H1 (cell line): ENCODE measurements around the gene ADAMTS8. TPM values are rescaled to one million over a fixed set of nuclear protein-coding genes. Genes with fewer than 3 reads are reported as not detected.

Experiments
- ASH2L ChIP-seq: fragments of 200-600, 300-600 bp; sonication (generic); IDR thresholded peaks from one replicate; pipeline ENCODE4 v1.7.1; 2017; ENCODE audit warnings: low read length
- BCL11A ChIP-seq, 2 experiments: IDR thresholded peaks; one replicate each; pipeline ENCODE4 v1.6.1; 2011; ENCODE audit warnings: low read depth in 2 of 2, low read length in 2 of 2, mild to moderate bottlenecking in 2 of 2
- EGR1 ChIP-seq: IDR thresholded peaks from 2 replicates; pipeline ENCODE4 v1.6.1; 2011; ENCODE audit warnings: low read depth, low read length, borderline replicate concordance
- JUN ChIP-seq: IDR thresholded peaks from 2 replicates; pipeline ENCODE4 v1.6.1; 2011; ENCODE audit warnings: low read depth, mild to moderate bottlenecking, improper control_type of control experiment, low read length
- KDM1A ChIP-seq: fragments of 200-600, 300-600 bp; sonication (generic); IDR thresholded peaks from 2 replicates; pipeline ENCODE4 v1.7.1; 2016; ENCODE audit warnings: mild to moderate bottlenecking, low read length, borderline replicate concordance
- PHF8 ChIP-seq: fragments of 200-600 bp; sonication (generic); conservative IDR thresholded peaks from 2 replicates; pipeline ENCODE4 v1.7.1; 2012; ENCODE audit warnings: low read depth, mild to moderate bottlenecking, inconsistent platforms, low read length, moderate library complexity
- RNF2 ChIP-seq: fragments of 200-900, 300-1000 bp; sonication (generic); IDR thresholded peaks from 2 replicates; pipeline ENCODE4 v1.7.1; 2016; ENCODE audit warnings: borderline replicate concordance, low read depth, mild to moderate bottlenecking, antibody characterized with exemption, low read length; ENCODE audit not compliant: poor library complexity, severe bottlenecking; ENCODE audit errors: missing control alignments
- SRF ChIP-seq: IDR thresholded peaks from 2 replicates; pipeline ENCODE4 v1.6.1; 2011; ENCODE audit warnings: mild to moderate bottlenecking, low read depth, low read length, moderate library complexity
- TCF12 ChIP-seq: IDR thresholded peaks from 2 replicates; pipeline ENCODE4 v1.6.1; 2011; ENCODE audit warnings: low read depth, mild to moderate bottlenecking, low read length
- polyA plus RNA-seq, 7 experiments: library from polyadenylated mRNA; depleted of rRNA in 3 of 7; stranded (reverse) in 5 of 7; unstranded in 2 of 7; fragments of >200 nt in 5 of 7; fragments of 200-250 nt in 2 of 7; gene quantifications; 1 replicate in 5 of 7; 2 replicates in 1 of 7; 4 replicates in 1 of 7; pipeline versions ENCODE4 v1.2.1 to v1.2.3, GENCODE V29; 2011 to 2013; ENCODE audit warnings: missing spikeins in 2 of 7, mixed read lengths in 2 of 7
- total RNA-seq: library from RNA; stranded (reverse); fragmentation: NEBNext Ultra II Directional; extraction: Animal tissue kit (Norgen Biotek cat#: 25700); gene quantifications from 2 replicates; pipeline ENCODE4 v1.2.1, GENCODE V29; 2021
- TF ChIP-seq, protein P1 (sequence below): IDR thresholded peaks from 2 replicates; pipeline ENCODE4 v1.6.1; 2011; ENCODE audit warnings: low read length, improper control_type of control experiment
- TF ChIP-seq, protein P2 (sequence below), 3 experiments: IDR thresholded peaks; 1 replicate in 2 of 3; 2 replicates in 1 of 3; pipeline versions ENCODE4 v1.5.1 to v1.6.1; 2011; ENCODE audit warnings: low read length in 3 of 3, mild to moderate bottlenecking in 3 of 3, inconsistent platforms in 2 of 3, low read depth in 1 of 3, moderate library complexity in 1 of 3; ENCODE audit not compliant: insufficient read depth in 1 of 3; ENCODE audit errors: control extremely low read depth in 1 of 3

Gene ADAMTS8
- total and polyA plus RNA-seq, 2 of the 8 experiments (the other 6 are each of a cell fraction or from before 2014, with no cell fraction given) = 9.3 to 16.6 TPM

DNA sequence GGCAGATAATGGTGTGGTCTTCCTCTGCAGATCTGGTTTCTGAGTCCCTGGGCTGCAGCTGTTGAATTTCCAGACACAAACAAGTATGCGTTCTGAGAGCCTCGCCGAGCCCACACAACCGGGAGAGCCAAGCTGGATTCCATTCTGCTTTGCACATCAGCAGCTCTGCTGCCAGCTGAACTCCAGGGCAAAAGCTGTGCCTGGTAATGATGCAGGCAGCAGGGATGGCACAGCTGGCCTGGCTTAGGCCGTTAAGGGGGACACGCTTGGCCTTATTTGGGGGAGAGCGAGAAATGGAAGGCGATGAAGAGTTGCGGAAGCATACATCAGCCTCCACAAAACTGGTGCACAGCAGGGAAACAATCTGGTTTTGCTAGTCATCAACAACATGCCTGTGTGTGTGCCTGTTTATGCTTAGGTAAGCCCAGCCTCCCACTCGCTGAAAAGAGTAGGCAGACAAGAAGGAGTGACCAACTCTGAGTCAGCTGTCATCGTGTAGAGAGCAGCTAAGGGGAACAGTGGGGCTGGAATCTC lies 25.1 kb downstream of the ADAMTS8 start (continued):
- TF ChIP-seq, protein P1, sequence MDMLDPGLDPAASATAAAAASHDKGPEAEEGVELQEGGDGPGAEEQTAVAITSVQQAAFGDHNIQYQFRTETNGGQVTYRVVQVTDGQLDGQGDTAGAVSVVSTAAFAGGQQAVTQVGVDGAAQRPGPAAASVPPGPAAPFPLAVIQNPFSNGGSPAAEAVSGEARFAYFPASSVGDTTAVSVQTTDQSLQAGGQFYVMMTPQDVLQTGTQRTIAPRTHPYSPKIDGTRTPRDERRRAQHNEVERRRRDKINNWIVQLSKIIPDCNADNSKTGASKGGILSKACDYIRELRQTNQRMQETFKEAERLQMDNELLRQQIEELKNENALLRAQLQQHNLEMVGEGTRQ = no peak
- TF ChIP-seq ASH2L (peak; percentile 4), RNF2 (no peak), JUN (no peak), BCL11A (IDR thresholded peaks at IDR 0.05; ENCODE audit: low read depth in 2 of 2, low read length in 2 of 2) (no peak), TCF12 (no peak), PHF8 (no peak), SRF (no peak), KDM1A (no peak), EGR1 (no peak)
- TF ChIP-seq, protein P2, sequence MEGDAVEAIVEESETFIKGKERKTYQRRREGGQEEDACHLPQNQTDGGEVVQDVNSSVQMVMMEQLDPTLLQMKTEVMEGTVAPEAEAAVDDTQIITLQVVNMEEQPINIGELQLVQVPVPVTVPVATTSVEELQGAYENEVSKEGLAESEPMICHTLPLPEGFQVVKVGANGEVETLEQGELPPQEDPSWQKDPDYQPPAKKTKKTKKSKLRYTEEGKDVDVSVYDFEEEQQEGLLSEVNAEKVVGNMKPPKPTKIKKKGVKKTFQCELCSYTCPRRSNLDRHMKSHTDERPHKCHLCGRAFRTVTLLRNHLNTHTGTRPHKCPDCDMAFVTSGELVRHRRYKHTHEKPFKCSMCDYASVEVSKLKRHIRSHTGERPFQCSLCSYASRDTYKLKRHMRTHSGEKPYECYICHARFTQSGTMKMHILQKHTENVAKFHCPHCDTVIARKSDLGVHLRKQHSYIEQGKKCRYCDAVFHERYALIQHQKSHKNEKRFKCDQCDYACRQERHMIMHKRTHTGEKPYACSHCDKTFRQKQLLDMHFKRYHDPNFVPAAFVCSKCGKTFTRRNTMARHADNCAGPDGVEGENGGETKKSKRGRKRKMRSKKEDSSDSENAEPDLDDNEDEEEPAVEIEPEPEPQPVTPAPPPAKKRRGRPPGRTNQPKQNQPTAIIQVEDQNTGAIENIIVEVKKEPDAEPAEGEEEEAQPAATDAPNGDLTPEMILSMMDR (IDR thresholded peaks at IDR 0.05; ENCODE audit: control extremely low read depth in 1 of 3, insufficient read depth in 1 of 3, low read depth in 1 of 3, low read length in 3 of 3) = no peak
- TF ChIP-seq, all 59 proteins: peak for 3
